A549 (cell line): ENCODE results near the gene MYO1D. TPM values are rescaled to one million over a fixed set of nuclear protein-coding genes. Genes with fewer than 3 reads are reported as not detected.

Source experiments
- ATAC-seq, 2 experiments: fragments of 200-7000 bp in 1 of 2; fragments of >200 bp in 1 of 2; cut with Nextera tagmentation in 1 of 2; cut with Tn5 transposase in 1 of 2; 3 replicates each; pipeline versions ENCODE4 v1.8.0 to v1.9.1; 2018 to 2020; ENCODE audit warnings: mild to moderate bottlenecking in 1 of 2, moderate library complexity in 1 of 2
- CTCF ChIA-PET: fragments of 300-600 bp; sonication (Branson Sonifier 250); formaldehyde crosslinking; extraction: SDS; loops from one replicate; lab custom pipeline; 2021; ENCODE audit warnings: antibody characterized with exemption, inconsistent platforms; lab: Yijun Ruan, JAX
- POLR2A ChIA-PET: fragments of 350-600 bp; formaldehyde crosslinking; extraction: SDS; loops from one replicate; lab custom pipeline; 2021; ENCODE audit warnings: antibody characterized with exemption, inconsistent platforms; lab: Yijun Ruan, JAX
- DNase-seq, 2 experiments: peaks; one replicate each; pipeline versions ENCODE4 v3.0.0 to v3.0.0-alpha.2; 2011 to 2016; ENCODE audit warnings: low read depth in 1 of 2, low spot score in 1 of 2
- FAIRE-seq: peaks from 2 replicates; lab custom pipeline; 2011; peaks lifted over from hg19 to GRCh38; lab: Jason Lieb, UNC
- H3K27ac ChIP-seq, 2 experiments: fragments of >200 bp; sonication (Bioruptor Twin); formaldehyde crosslinking; 3 replicates each; pipeline ENCODE4 v1.5.1; 2016 to 2017
- H3K4me1 ChIP-seq: fragments of >200 bp; sonication (Bioruptor Twin); formaldehyde crosslinking; 3 replicates; pipeline ENCODE4 v1.6.1; 2016
- H3K4me2 ChIP-seq: fragments of >200 bp; sonication (Bioruptor Twin); formaldehyde crosslinking; 3 replicates; pipeline ENCODE4 v1.6.1; 2016
- H3K4me3 ChIP-seq: fragments of >200 bp; sonication (Bioruptor Twin); formaldehyde crosslinking; 3 replicates; pipeline ENCODE4 v1.5.1; 2016
- H3K9me3 ChIP-seq: fragments of >200 bp; sonication (Bioruptor Twin); formaldehyde crosslinking; 3 replicates; pipeline ENCODE4 v1.6.1; 2016
- CBX8 ChIP-seq: fragments of 200-600 bp; sonication (generic); IDR thresholded peaks from 2 replicates; pipeline ENCODE4 v1.6.1; 2016
- E2F6 ChIP-seq: IDR thresholded peaks from 2 replicates; pipeline ENCODE4 v1.6.1; 2012; ENCODE audit warnings: low read depth, borderline replicate concordance
- EHF ChIP-seq: fragments of 250-450 bp; sonication (Bioruptor Pico); IDR thresholded peaks from 2 replicates; pipeline ENCODE4 v1.5.0; 2020; ENCODE audit warnings: mild to moderate bottlenecking
- EP300 ChIP-seq, 2 experiments: fragments of >200 bp; sonication (Bioruptor Twin); formaldehyde crosslinking; IDR thresholded peaks; 2 replicates in 1 of 2; 3 replicates in 1 of 2; pipeline ENCODE4 v1.6.1; 2016 to 2017
- FOSB ChIP-seq: fragments of 250-450 bp; sonication (Bioruptor Pico); IDR thresholded peaks from 2 replicates; pipeline ENCODE4 v1.5.0; 2020; ENCODE audit warnings: mild to moderate bottlenecking, moderate library complexity
- FOSL2 ChIP-seq, 2 experiments: fragments of 450-650 bp in 1 of 2; fragments of >200 bp in 1 of 2; sonication (Bioruptor Twin) in 1 of 2; formaldehyde crosslinking; IDR thresholded peaks; 2 replicates each; pipeline versions ENCODE4 v1.5.0 to v1.6.1; 2016 to 2020; ENCODE audit warnings: mild to moderate bottlenecking in 1 of 2, moderate library complexity in 1 of 2
- FOXS1 ChIP-seq: fragments of 250-450 bp; sonication (Bioruptor Pico); IDR thresholded peaks from 2 replicates; pipeline ENCODE4 v1.5.0; 2020; ENCODE audit warnings: mild to moderate bottlenecking, moderate library complexity
- HOXA7 ChIP-seq: fragments of 250-450 bp; sonication (Bioruptor Pico); IDR thresholded peaks from 2 replicates; pipeline ENCODE4 v1.5.0; 2020; ENCODE audit warnings: mild to moderate bottlenecking, moderate library complexity
- HOXB13 ChIP-seq: fragments of 250-450 bp; sonication (Bioruptor Pico); IDR thresholded peaks from 2 replicates; pipeline ENCODE4 v1.5.0; 2020; ENCODE audit warnings: low read depth, mild to moderate bottlenecking, moderate library complexity
- HOXB5 ChIP-seq: fragments of 250-450 bp; sonication (Bioruptor Pico); IDR thresholded peaks from 2 replicates; pipeline ENCODE4 v1.5.0; 2020; ENCODE audit warnings: mild to moderate bottlenecking, moderate library complexity
- MAZ ChIP-seq: fragments of 150-350 bp; IDR thresholded peaks from 2 replicates; pipeline ENCODE4 v1.6.1; 2014; ENCODE audit warnings: antibody characterized with exemption, low read depth, low read length, borderline replicate concordance
- POLR2A ChIP-seq: IDR thresholded peaks from 2 replicates; pipeline ENCODE4 v1.6.1; 2012; ENCODE audit warnings: mild to moderate bottlenecking, low read length
- POLR2AphosphoS2 ChIP-seq: conservative IDR thresholded peaks from 2 replicates; pipeline ENCODE4 v1.6.1; 2012; ENCODE audit warnings: low read length, improper control_type of control experiment, inconsistent platforms
- REST ChIP-seq: fragments of 200-600 bp; sonication (generic); IDR thresholded peaks from 2 replicates; pipeline ENCODE4 v1.6.1; 2016; ENCODE audit warnings: antibody characterized with exemption, mild to moderate bottlenecking, moderate library complexity
- WGBS: methylation state at CpG from one replicate; pipeline ENCODE4 v1.1.6; 2017; ENCODE audit errors: missing lambda C conversion rate; 5-methylcytosine and 5-hydroxymethylcytosine counted together
- polyA plus RNA-seq, 4 experiments: library from polyadenylated mRNA; depleted of rRNA in 3 of 4; stranded (reverse); fragments of >200 nt; fragmentation: RNase III in 1 of 4; extraction: RNeasy Plus Mini Kit Qiagen cat#74134 plus additional on column Dnase treatment in 1 of 4; gene quantifications; 2 replicates in 3 of 4; 3 replicates in 1 of 4; pipeline ENCODE4 v1.2.3, GENCODE V29; 2011 to 2017
- TF ChIP-seq, protein P1 (sequence below): fragments of >200 bp; sonication (Bioruptor Twin); formaldehyde crosslinking; IDR thresholded peaks from 3 replicates; pipeline ENCODE4 v1.6.1; 2016
- TF ChIP-seq, protein P2 (sequence below): IDR thresholded peaks from 2 replicates; pipeline ENCODE4 v1.6.1; 2012

MYO1D gene
- polyA plus RNA-seq, 2 of the 4 experiments (the other 2 are of a cell fraction) = 2.8 to 4.2 TPM

DNA sequence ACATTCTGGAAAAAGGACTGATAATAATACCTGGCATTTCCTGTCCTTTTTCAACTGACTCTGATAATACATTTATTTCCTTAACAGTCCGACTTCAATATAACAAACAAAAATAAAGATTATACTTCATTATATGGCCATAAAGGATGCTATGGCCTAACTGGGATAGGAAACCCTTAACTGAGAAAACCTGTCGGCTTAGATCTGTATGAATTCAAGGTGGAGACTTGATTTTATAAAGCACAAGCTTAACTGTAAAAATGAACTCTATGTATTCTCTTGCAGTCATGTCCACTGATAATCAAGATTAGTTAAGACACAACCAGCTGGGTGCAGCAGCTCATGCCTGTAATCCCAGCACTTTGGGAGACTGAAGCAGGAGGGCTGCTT is 102.2 kb downstream of the MYO1D start:
- ATAC-seq = no peak
- FAIRE-seq = no peak
- H3K4me3 ChIP-seq = no peak overlapping the region
- CTCF ChIA-PET = interaction anchor here (1.1 to 11.3 kb wide), 5 partner anchors 9 to 138 kb away, joined by 3 to 205 read pairs (median 4); partner anchors contain the start of gene MYO1D
- no peak overlapping the region for H3K27ac ChIP-seq
- no peak for TF ChIP-seq POLR2A
- 78% methylated on average over 2 of the region's 2 CpGs for WGBS
- DNase-seq = no peak
- H3K4me1 ChIP-seq = peaks cover 28% of the 10 kb centered on the region
- H3K9me3 ChIP-seq = no peaks in the 10 kb centered on the region
- no peak overlapping the region for H3K4me2 ChIP-seq
- POLR2A ChIA-PET = no interaction called here

DNA sequence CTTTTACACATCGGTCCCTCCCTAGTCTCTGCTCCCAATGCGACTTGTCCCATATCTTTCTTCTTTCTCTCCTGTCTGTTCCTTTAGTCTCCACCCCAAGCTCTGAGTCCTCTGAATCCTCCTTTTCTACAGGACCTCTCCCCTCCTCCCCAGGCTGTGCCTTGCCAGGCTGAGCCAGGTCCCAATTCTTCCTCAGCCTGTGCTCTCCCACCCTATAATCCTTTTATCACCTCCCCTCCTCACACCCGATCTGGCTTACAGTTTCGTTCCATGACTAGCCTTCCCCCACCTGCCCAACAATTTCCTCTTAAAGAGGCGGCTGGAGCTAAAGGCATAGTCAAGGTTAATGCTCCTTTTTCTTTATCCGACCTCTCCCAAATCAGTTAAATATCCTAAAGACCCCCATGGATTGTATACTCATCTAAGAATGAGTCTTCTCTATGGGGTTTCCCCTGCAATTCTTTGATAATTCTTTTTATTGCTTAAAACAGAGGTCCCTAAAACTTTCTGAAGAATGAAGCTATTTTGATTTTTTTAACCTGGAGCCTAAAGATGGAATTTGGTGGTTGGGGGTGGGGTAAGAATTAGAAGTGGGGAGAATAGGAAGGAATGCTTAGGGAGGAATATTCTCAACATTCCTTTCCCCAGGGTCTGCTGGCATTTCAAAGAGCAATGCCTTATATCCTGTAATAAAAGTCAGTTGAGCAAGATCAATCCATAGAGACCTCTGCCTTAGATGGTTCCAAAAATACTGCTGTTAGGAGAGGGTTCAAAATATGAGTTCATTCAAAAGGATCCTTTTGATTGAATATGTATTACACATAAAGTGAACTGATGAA is 102.8 kb downstream of the MYO1D start:
- no peak overlapping the region for H3K4me2 ChIP-seq
- H3K9me3 ChIP-seq = no peaks in the 10 kb centered on the region
- DNase-seq (no peak), FAIRE-seq (no peak), ATAC-seq (no peak)
- no peak overlapping the region for H3K27ac ChIP-seq
- peaks cover 28% of the 10 kb centered on the region for H3K4me1 ChIP-seq
- CTCF ChIA-PET = interaction anchor here (0.6 to 11.3 kb wide), 5 partner anchors 9 to 103 kb away, joined by 3 to 205 read pairs (median 4); partner anchors contain the start of gene MYO1D
- TF ChIP-seq FOXS1 (CRISPR knock-in tag) (no peak), HOXB13 (CRISPR knock-in tag) (no peak), POLR2AphosphoS2 (no peak), FOSB (CRISPR knock-in tag) (no peak), HOXA7 (CRISPR knock-in tag) (no peak), E2F6 (no peak), EHF (CRISPR knock-in tag) (no peak), EP300 (IDR thresholded peaks at IDR 0.05) (no peak), REST (no peak), HOXB5 (CRISPR knock-in tag) (no peak), CBX8 (no peak), FOSL2 (IDR thresholded peaks at IDR 0.05) (no peak), FOSL2 (CRISPR knock-in tag; IDR thresholded peaks at IDR 0.05) (no peak), MAZ (no peak)
- TF ChIP-seq, protein P1, sequence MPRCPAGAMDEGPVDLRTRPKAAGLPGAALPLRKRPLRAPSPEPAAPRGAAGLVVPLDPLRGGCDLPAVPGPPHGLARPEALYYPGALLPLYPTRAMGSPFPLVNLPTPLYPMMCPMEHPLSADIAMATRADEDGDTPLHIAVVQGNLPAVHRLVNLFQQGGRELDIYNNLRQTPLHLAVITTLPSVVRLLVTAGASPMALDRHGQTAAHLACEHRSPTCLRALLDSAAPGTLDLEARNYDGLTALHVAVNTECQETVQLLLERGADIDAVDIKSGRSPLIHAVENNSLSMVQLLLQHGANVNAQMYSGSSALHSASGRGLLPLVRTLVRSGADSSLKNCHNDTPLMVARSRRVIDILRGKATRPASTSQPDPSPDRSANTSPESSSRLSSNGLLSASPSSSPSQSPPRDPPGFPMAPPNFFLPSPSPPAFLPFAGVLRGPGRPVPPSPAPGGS = no peak
- TF ChIP-seq, protein P2, sequence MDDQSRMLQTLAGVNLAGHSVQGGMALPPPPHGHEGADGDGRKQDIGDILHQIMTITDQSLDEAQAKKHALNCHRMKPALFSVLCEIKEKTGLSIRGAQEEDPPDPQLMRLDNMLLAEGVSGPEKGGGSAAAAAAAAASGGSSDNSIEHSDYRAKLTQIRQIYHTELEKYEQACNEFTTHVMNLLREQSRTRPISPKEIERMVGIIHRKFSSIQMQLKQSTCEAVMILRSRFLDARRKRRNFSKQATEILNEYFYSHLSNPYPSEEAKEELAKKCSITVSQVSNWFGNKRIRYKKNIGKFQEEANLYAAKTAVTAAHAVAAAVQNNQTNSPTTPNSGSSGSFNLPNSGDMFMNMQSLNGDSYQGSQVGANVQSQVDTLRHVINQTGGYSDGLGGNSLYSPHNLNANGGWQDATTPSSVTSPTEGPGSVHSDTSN = no peak
- POLR2A ChIA-PET = no interaction called here
- no peak overlapping the region for H3K4me3 ChIP-seq
- WGBS = 78% methylated on average over 6 of the region's 6 CpGs
